ENCODE data around the gene PIP4P1.

DNA sequence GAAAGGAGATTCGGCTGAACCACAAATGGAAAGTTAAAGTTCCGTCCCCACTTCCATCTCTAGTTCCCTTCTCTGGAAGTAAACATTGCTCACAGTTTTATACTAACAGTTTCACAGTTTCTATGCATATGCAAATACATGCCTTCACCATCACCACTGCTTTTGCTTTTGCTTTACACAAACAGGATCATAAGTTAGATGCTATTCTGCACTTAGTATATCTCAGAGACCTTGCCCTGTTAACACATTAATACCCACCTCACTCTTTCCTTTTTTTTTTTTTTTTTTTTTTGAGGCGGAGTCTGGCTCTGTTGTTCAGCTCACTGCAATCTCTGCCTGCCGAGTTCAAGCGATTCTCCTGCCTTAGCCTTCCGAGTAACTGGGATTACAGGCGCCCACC, 48.8 kb downstream of the PIP4P1 start:
- TF ChIP-seq EZH2 (IDR thresholded peaks at IDR 0.05; ENCODE audit: borderline replicate concordance, low read length) = no peak
- TF ChIP-seq, protein P1, sequence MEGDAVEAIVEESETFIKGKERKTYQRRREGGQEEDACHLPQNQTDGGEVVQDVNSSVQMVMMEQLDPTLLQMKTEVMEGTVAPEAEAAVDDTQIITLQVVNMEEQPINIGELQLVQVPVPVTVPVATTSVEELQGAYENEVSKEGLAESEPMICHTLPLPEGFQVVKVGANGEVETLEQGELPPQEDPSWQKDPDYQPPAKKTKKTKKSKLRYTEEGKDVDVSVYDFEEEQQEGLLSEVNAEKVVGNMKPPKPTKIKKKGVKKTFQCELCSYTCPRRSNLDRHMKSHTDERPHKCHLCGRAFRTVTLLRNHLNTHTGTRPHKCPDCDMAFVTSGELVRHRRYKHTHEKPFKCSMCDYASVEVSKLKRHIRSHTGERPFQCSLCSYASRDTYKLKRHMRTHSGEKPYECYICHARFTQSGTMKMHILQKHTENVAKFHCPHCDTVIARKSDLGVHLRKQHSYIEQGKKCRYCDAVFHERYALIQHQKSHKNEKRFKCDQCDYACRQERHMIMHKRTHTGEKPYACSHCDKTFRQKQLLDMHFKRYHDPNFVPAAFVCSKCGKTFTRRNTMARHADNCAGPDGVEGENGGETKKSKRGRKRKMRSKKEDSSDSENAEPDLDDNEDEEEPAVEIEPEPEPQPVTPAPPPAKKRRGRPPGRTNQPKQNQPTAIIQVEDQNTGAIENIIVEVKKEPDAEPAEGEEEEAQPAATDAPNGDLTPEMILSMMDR (conservative IDR thresholded peaks at IDR 0.05 in 1 of 2, IDR thresholded peaks at IDR 0.05 in 1 of 2; ENCODE audit: extremely low read depth in 1 of 2, insufficient read depth in 1 of 2, low read depth in 1 of 2, low read length in 2 of 2) = no peak

Measured in mammary epithelial cell (primary cell).